ENCODE data around the gene KCNJ15.
"Not testable (repeated sequence)": the region's sequence is repeated elsewhere in the genome, so short reads cannot be mapped to it uniquely, and the experiment has no call there.

The KCNJ15 gene

DNA sequence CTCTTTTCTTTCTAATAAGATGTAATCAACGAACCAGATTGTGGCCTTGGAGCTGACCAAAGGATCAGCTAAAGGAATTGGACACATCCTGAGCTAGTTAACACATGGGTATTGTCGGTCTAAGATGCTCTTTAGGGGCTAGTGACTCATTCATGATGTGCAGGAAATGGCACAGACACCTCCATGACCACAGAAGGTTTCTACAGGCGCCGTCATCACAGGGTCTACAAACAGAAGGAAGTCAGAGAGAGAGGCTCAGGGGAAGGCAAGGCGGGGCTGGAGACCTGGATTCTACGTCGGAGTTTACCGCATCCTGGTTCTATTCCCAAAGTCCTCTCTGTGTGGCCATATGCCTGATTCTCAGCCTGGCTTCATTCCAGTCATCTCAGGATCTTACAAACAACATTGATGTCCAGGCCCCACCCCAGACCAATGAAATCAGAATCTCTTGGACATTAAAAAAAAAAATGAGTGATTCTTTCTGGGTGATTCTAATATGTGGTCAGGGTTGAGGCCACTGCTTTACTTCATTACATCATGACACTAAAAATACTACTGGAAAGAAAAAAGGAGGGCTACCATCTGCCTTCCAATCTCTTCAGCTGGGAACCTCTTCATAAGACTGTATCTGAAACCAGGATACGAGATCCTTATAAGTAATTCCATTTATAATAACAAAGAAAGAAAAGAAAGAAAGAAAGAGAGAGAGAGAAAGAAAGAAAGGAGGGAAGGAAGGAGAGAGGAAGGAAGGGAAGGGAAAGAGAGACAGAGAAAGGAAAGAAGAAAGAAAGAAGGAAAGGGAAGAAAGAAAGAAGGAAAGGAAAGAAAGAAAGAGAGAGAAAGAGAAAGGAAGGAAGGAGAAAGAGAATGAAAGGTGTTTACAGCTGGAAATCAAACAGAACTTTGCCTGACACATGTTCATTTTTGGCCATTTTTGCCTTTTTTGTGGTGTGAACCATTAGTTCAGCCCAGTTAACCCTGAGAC lies 11.6 kb upstream of the KCNJ15 start:
- FAIRE-seq, result no peak

- FAIRE-seq, result no peak
Observed at GRCh38 chr21:38246511-38246910, 10.3 kb upstream of the KCNJ15 start.

DNA sequence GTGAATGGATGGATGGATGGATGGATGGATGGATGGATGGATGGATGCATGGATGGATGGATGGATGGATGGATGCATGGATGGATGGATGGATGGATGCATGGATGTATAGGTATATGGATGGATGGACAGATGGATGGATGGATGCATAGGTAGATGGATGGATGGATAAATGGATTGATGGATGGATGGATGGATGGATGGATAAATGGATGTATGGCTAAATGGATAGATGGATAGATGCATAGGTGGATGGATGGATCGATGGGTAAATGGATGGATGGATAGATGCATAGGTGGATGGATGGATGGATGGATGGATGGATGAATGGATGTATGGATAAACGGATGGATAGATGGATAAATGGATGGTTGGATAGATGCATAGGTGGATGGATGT lies 9.7 kb upstream of the KCNJ15 start:
- FAIRE-seq, result not testable (repeated sequence)

GRCh38 chr21:38247738-38248510 lies 8.9 kb upstream of the KCNJ15 start:
- no peak for FAIRE-seq

DNA sequence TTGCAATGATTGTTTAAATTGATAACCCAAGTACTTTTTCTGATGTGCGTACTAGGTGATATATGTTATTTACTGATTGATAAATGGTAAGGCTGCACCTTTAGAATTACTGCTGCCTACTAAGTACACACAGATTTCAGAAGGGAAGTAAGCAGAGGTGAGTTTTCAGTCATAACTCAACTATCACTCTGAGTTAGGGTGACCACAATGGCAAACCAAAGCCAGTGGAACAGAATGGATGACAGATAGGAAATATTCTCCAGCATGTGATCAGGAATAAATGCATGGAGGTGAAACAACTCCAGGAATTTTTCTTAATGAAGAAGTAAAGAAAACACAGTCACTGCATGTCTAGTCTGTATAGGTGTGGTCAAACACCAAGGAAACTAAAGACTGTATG lies 7.5 kb upstream of the KCNJ15 start:
- no peak for FAIRE-seq

- FAIRE-seq, result no peak
Observed at GRCh38 chr21:38249696-38250278, 7.0 kb upstream of the KCNJ15 start.

DNA sequence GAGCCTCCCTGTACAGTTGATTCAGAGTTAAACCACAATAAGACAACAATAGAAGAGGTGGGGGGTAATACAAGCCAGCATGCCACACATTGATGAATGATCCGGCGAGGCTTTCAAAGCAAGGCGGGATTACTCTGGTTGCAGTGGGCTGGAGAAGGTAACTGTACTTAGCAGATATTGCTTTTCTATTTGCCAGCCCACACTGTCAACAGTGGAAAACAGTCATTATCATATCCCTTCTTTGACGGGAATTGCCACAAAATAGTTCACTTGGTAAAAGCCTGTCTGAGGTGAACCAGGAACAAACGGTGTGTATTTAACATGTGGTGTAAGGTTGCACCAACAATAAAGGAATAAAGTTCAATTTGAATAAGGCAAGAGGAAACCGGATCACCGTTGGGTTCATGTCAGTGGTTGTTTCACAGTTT lies 5.8 kb upstream of the KCNJ15 start:
- no peak for FAIRE-seq

GRCh38 chr21:38254970-38255369 lies 1.8 kb upstream of the KCNJ15 start:
- no peak for FAIRE-seq

GRCh38 chr21:38255571-38256117 lies 1.1 kb upstream of the KCNJ15 start:
- FAIRE-seq, result no peak

DNA sequence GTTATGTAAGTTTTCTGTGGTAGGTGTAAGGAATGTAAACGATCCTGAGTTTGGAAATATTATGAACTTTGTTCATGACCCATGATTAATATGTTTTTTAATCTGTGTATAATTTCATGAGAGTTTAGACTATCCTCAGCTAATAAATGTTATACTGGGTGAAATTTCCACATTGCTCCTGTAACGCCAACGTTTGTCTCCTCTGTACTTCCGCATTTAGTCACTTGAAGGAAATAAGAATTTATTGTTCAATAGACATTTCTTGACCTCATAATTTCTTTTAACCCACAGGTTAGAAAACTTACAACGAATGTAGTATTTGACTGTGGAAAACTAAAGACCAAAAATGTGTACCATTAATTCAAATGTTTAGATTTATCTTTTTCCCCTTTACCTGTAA lies 876 bp downstream of the KCNJ15 start:
- no peak for FAIRE-seq

DNA sequence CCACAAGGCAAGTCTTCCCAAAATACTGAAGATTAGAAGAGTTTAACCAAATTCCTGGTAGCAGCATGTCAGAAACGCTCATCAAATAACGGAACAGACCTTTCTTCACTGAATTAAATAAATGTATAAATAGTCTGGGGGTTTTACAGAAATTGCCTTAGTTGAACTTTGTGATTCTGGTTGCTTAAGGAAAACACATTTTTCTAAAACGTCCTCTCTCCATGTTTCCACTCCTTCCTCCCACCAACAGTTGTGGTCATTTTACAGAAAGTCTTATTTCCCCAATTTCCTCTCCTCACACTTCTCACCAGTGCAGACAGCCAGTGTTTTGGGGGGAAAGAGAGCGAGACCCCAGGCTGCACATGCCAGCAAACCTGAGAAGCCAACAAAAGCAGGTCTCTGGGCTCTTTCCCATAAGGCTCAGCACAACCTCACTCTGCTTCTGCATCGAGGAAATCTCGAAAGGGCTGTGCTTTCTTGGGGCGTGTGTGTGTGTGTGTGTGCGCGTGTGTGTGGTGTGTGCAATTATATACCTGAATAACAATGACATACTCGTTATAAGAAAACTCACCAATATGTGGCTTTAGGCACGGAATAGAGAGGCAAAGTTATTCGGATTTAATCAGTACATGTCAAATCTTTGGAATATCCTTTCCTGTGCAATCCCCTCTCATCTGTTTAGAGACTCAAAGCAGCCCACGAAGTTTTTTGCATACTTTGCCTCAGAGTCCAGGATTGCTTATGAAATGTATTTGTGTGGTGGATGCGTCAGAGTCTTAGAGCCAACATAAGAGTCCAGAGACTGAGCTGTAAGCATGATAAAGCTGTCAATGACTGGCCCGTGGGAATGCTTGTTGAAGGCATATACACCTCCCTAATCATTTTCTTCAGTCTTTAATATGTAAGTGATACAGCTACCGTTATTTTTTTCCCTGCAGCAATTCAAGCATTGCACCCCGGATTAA lies 2.0 kb downstream of the KCNJ15 start:
- FAIRE-seq, result no peak

GRCh38 chr21:38259665-38260064 lies 2.9 kb downstream of the KCNJ15 start:
- FAIRE-seq, result no peak

DNA sequence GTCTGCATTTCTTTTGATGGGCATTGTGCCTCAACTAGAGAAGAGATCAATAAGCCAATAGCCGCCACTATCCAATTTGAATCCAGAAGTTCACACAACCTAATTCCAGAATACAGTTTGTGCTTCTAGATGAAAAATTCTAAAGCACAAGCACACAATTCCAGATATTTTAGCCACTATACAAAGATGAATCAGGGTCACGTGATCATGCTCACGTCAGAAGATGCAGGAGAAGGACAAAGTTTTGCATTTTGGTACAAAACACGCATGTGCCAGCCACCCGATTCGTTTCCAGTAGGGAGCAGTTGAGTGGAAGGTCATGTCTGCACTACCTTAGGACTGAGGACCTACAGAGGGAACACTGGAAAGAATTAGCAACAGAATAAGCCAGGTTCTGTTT lies 3.6 kb downstream of the KCNJ15 start:
- no peak for FAIRE-seq

DNA sequence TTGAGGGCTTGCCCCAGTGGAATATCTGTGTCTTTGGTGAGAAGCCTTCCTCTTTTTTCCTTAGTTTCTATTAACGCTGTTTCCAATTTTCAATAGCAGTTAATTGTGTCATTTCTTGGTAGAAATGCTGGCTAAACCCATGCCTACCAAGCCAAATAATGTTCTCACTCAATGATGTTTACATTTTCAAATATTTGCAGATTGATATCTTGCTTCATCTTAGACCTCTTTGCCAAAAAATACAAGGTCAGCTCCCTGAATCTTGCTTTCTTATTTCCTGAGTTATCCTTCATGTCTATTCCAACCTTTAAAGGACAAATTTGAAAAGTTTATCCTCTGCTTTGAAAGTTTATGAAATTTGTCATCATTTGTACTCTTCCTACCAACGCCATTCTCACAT lies 5.1 kb downstream of the KCNJ15 start:
- FAIRE-seq, result no peak

DNA sequence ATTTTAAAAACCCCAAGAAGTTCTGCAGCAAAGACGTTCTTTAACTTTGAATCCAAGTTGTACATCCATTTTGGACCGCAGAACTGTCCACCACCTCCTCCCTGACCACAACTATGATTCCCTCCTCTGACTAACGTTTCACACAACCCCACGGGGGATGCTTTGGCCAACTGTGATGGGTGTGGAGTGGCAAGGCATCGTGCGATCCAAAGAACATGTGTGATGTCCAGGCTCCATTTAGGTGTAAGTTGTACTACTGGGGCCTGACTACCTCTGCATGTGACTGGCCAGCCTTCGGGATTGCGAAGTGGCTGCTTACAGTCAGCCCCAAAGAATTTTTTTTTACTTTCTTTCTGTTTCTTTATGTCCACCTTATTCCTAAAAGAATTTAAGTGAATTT lies 6.7 kb downstream of the KCNJ15 start:
- FAIRE-seq, result no peak

- no peak for FAIRE-seq
Observed at GRCh38 chr21:38264571-38264970, 7.8 kb downstream of the KCNJ15 start.

DNA sequence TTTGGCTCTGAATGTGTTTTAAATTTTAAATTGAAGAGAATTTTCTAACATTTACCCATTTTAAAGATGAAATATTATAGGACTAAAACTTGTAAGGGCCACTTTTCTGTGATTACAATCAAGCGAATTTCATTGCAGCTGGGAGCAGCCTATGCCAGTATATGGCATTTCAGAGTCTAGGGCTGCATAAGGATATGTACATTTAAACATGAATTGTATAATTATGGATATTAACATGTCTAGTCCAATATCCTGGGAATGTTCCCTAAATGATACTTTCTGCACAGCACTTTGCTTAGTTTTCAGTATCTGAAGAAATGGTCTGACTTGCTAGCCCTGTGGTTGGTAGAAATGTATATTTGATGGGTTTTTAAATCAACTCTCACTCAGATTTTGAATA lies 8.4 kb downstream of the KCNJ15 start:
- no peak for FAIRE-seq

- no peak for FAIRE-seq
Observed at GRCh38 chr21:38266732-38267131, 9.9 kb downstream of the KCNJ15 start.

- no peak for FAIRE-seq
Observed at GRCh38 chr21:38267136-38267755, 10.5 kb downstream of the KCNJ15 start.

DNA sequence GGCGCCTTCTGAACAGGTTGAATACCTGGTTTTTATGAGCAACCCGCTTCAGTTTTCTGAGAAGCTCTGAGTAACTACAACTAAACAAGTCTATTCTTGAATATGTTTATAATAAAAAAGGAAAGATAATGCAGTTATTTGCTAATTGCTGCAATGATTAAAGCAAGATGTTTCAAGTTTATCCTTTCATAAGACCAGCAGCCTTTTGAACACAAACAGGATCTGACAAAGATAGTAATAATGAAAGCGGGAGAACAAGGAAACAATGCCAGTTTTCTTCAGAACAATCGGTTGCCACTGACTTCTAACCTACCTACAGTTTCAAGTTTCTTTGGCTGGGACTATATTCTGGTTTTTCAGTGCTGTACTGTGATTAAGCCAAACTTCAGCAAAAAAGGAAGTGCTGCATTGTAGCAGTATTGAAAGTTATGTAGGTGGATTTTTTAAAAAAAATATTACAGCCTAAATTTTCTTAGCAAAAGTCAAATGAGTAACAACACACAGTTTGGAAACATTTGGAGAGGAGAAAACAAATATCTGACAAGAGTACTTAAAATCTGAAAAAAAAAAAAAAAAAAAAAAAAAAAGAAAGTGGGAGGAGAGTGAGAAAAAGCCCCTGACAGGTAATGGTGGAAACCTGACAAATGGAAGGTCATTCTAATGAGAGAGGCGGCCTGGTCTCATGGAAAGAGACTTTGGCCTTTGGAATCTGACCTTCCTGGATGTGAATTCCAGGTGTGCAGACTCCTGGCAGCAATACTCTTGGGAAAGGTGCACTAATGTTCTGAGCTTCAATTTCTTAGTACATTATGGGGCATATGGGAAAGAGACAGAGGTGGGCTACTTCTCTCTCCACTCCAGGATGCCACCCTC lies 11.4 kb downstream of the KCNJ15 start:
- FAIRE-seq, result no peak

All from TTC549 (cell line).